HEK293 (cell line): ENCODE results near the gene RASGRP3.

ENCODE experiments used
- CTCF ChIA-PET: fragments of 350-600 bp; formaldehyde crosslinking; extraction: SDS; loops from one replicate; lab custom pipeline; 2021; ENCODE audit warnings: antibody characterized with exemption; lab: Yijun Ruan, JAX
- POLR2A ChIA-PET: fragments of 300-600 bp; formaldehyde crosslinking; extraction: SDS; loops from one replicate; lab custom pipeline; 2020; ENCODE audit warnings: antibody characterized with exemption, inconsistent platforms; lab: Yijun Ruan, JAX
- H3K27ac ChIP-seq: fragments of 200-500 bp; sonication (Bioruptor generic); 2 replicates; pipeline ENCODE4 v1.5.1; 2014; ENCODE audit warnings: low read depth, low read length, control low read depth, inconsistent platforms; ENCODE audit errors: extremely low read depth
- H3K36me3 ChIP-seq, 2 experiments: fragments of 200-500 bp in 1 of 2; sonication (Bioruptor generic) in 1 of 2; 1 replicate in 1 of 2; 2 replicates in 1 of 2; pipeline ENCODE4 v1.5.1; 2014 to 2017; ENCODE audit warnings: inconsistent platforms in 2 of 2, low read length in 2 of 2; ENCODE audit not compliant: control insufficient read depth in 2 of 2, insufficient read depth in 1 of 2
- H3K4me1 ChIP-seq: fragments of 200-500 bp; sonication (Bioruptor generic); 2 replicates; pipeline ENCODE4 v1.5.1; 2014; ENCODE audit warnings: mild to moderate bottlenecking, low read length, inconsistent platforms; ENCODE audit not compliant: control insufficient read depth, insufficient read depth
- H3K4me3 ChIP-seq: 2 replicates; pipeline ENCODE4 v1.5.1; 2011; ENCODE audit warnings: low read depth, mild to moderate bottlenecking, control low read depth, low read length, moderate library complexity
- H3K9me3 ChIP-seq: fragments of 200-500 bp; sonication (Bioruptor generic); 2 replicates; pipeline ENCODE4 v1.5.1; 2014; ENCODE audit warnings: low read depth, low read length, inconsistent platforms; ENCODE audit not compliant: control insufficient read depth, insufficient read depth
- BCL11B ChIP-seq: fragments of 450-650 bp; formaldehyde crosslinking; IDR thresholded peaks from 2 replicates; pipeline ENCODE4 v1.5.1; 2016; ENCODE audit warnings: low read depth, missing biosample characterization, missing genetic modification characterization
- KLF1 ChIP-seq: fragments of 450-650 bp; formaldehyde crosslinking; IDR thresholded peaks from 2 replicates; pipeline ENCODE4 v1.5.1; 2016; ENCODE audit warnings: missing biosample characterization, missing genetic modification characterization
- PRDM1 ChIP-seq: fragments of 450-650 bp; formaldehyde crosslinking; IDR thresholded peaks from 2 replicates; pipeline ENCODE4; 2016; ENCODE audit warnings: missing biosample characterization, missing genetic modification characterization
- SCRT1 ChIP-seq: fragments of 450-650 bp; formaldehyde crosslinking; IDR thresholded peaks from 2 replicates; pipeline ENCODE4 v1.5.1; 2016; ENCODE audit warnings: missing biosample characterization, missing genetic modification characterization, borderline replicate concordance
- SP7 ChIP-seq: fragments of 450-650 bp; formaldehyde crosslinking; IDR thresholded peaks from 2 replicates; pipeline ENCODE4 v1.5.1; 2016; ENCODE audit warnings: missing biosample characterization, missing genetic modification characterization
- ZFHX2 ChIP-seq: fragments of 450-650 bp; formaldehyde crosslinking; conservative IDR thresholded peaks from 2 replicates; pipeline ENCODE4 v1.5.1; 2016; ENCODE audit warnings: missing biosample characterization, missing genetic modification characterization
- ZFP37 ChIP-seq: fragments of 450-650 bp; formaldehyde crosslinking; IDR thresholded peaks from 2 replicates; pipeline ENCODE4 v1.5.1; 2016; ENCODE audit warnings: missing biosample characterization, missing genetic modification characterization
- ZIC2 ChIP-seq: fragments of 450-650 bp; formaldehyde crosslinking; IDR thresholded peaks from 2 replicates; pipeline ENCODE4 v1.5.1; 2016; ENCODE audit warnings: missing biosample characterization, missing genetic modification characterization
- ZNF112 ChIP-seq: fragments of 450-650 bp; formaldehyde crosslinking; IDR thresholded peaks from 2 replicates; pipeline ENCODE4 v1.5.0; 2017; ENCODE audit warnings: missing biosample characterization, missing genetic modification characterization
- ZNF18 ChIP-seq: fragments of 450-650 bp; formaldehyde crosslinking; IDR thresholded peaks from 2 replicates; pipeline ENCODE4 v1.5.1; 2016; ENCODE audit warnings: missing biosample characterization, missing genetic modification characterization
- ZNF488 ChIP-seq: fragments of 450-650 bp; formaldehyde crosslinking; IDR thresholded peaks from 2 replicates; pipeline ENCODE4 v1.5.1; 2016; ENCODE audit warnings: missing biosample characterization, missing genetic modification characterization
- ZNF549 ChIP-seq: fragments of 450-650 bp; IDR thresholded peaks from 2 replicates; pipeline ENCODE4 v1.5.1; 2018; ENCODE audit warnings: missing biosample characterization, missing genetic modification characterization, mild to moderate bottlenecking, inconsistent platforms, moderate library complexity
- ZNF623 ChIP-seq: fragments of 450-650 bp; formaldehyde crosslinking; IDR thresholded peaks from 2 replicates; pipeline ENCODE4 v1.5.1; 2016; ENCODE audit warnings: missing biosample characterization, missing genetic modification characterization

RASGRP3 gene

GRCh38 chr2:33529771-33530481 is 53.5 kb downstream of the RASGRP3 start:
- POLR2A ChIA-PET, result no interaction called here
- H3K27ac ChIP-seq, result no peak overlapping the region
- H3K36me3 ChIP-seq, result no peaks in the 10 kb centered on the region
- TF ChIP-seq SP7 (tag by site-specific recombination) (no peak), PRDM1 (peak; percentile 28; the same call in 1 of the 2 replicates)
- CTCF ChIA-PET, result no interaction called here
- H3K4me1 ChIP-seq, result no peaks in the 10 kb centered on the region
- H3K4me3 ChIP-seq, result no peak overlapping the region
- H3K9me3 ChIP-seq, result no peaks in the 10 kb centered on the region

- H3K4me3 ChIP-seq, result no peak overlapping the region
- ChIA-PET CTCF (no interaction called here), POLR2A (no interaction called here)
- no peak overlapping the region for H3K27ac ChIP-seq
- TF ChIP-seq ZNF549 (tag by site-specific recombination) (no peak), ZNF18 (tag by site-specific recombination) (no peak), KLF1 (tag by site-specific recombination) (no peak), ZFP37 (tag by site-specific recombination) (no peak), ZNF623 (tag by site-specific recombination) (no peak), ZIC2 (tag by site-specific recombination) (no peak), SCRT1 (tag by site-specific recombination) (no peak), ZNF112 (tag by site-specific recombination) (no peak), ZFHX2 (tag by site-specific recombination) (no peak), ZNF488 (tag by site-specific recombination) (no peak)
- H3K4me1 ChIP-seq, result no peaks in the 10 kb centered on the region
- H3K36me3 ChIP-seq, result no peaks in the 10 kb centered on the region
- H3K9me3 ChIP-seq, result no peaks in the 10 kb centered on the region
These were observed 54.5 kb downstream of the RASGRP3 start for GRCh38 chr2:33530690-33531548.

GRCh38 chr2:33531549-33532059 is 55.2 kb downstream of the RASGRP3 start:
- no peaks in the 10 kb centered on the region for H3K36me3 ChIP-seq
- H3K4me3 ChIP-seq, result no peak overlapping the region
- TF ChIP-seq ZNF488 (tag by site-specific recombination), result no peak
- no peak for TF ChIP-seq BCL11B (tag by site-specific recombination)
- POLR2A ChIA-PET, result no interaction called here
- no peaks in the 10 kb centered on the region for H3K4me1 ChIP-seq
- H3K27ac ChIP-seq, result no peak overlapping the region
- H3K9me3 ChIP-seq, result no peaks in the 10 kb centered on the region
- CTCF ChIA-PET, result no interaction called here
